BJ (cell line): ENCODE data around the gene ARHGAP8. TPM values are rescaled to one million over a fixed set of nuclear protein-coding genes. Genes with fewer than 3 reads are reported as not detected.

Experiments used
- CTCF ChIA-PET: fragments of 350-600 bp; formaldehyde crosslinking; extraction: SDS; loops from one replicate; lab custom pipeline; 2021; ENCODE audit warnings: antibody characterized with exemption, inconsistent platforms; lab: Yijun Ruan, JAX
- POLR2A ChIA-PET: fragments of 300-600 bp; sonication (Branson Sonifier 250); formaldehyde crosslinking; extraction: SDS; loops from one replicate; lab custom pipeline; 2021; ENCODE audit warnings: antibody characterized with exemption; lab: Charles Lee
- DNase-seq: peaks from one replicate; pipeline ENCODE4 v3.0.0-alpha.2; 2011; ENCODE audit warnings: low read depth
- H3K27me3 ChIP-seq: 2 replicates; pipeline ENCODE4 v1.6.0; 2011; ENCODE audit warnings: low read length; ENCODE audit not compliant: control insufficient read depth, insufficient read depth
- H3K36me3 ChIP-seq: 2 replicates; pipeline ENCODE4 v1.5.1; 2011; ENCODE audit warnings: low read length; ENCODE audit not compliant: control insufficient read depth, insufficient read depth
- H3K4me3 ChIP-seq: 2 replicates; pipeline ENCODE4 v1.5.1; 2011; ENCODE audit warnings: low read depth, mild to moderate bottlenecking, control low read depth, low read length
- polyA plus RNA-seq: library from polyadenylated mRNA; depleted of rRNA; stranded (reverse); fragments of >200 nt; gene quantifications from 2 replicates; pipeline ENCODE4 v1.2.3, GENCODE V29; 2011
- TF ChIP-seq, protein P1 (sequence below): IDR thresholded peaks from 2 replicates; pipeline ENCODE4 v1.5.1; 2011; ENCODE audit warnings: low read depth, mild to moderate bottlenecking, control low read depth, inconsistent platforms, low read length, moderate library complexity; ENCODE audit not compliant: insufficient read depth

The ARHGAP8 gene
- polyA plus RNA-seq, 1 experiment: 0.39 TPM

DNA sequence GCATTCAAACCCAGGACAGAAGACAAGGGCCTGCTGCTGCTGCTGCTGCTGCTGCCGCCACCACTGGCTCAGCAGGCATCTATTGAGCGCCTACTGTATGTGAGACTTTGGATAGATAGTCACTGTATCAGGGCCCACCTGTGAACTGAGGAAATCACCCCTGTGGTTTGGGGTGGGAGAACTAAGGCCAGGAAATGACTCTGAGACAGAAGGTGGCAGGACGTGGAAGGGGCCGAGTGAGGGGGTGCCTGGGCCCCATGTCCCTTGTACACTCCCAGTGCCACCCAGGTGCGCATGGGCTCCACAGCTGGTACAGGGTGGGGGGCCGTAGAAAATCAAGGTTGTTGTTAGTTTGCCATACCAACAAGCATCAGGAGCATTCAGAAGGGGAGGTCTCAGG, 50.6 kb downstream of the ARHGAP8 start:
- ChIA-PET POLR2A (no interaction called here), CTCF (interaction anchor here (1.1 kb wide), 2 partner anchors 9 to 18 kb away, joined by 5 read pairs; no protein-coding TSS in a partner anchor)
- no peak for DNase-seq
- H3K27me3 ChIP-seq: peaks cover 19% of the 10 kb centered on the region
- no peaks in the 10 kb centered on the region for H3K36me3 ChIP-seq
- TF ChIP-seq, protein P1, sequence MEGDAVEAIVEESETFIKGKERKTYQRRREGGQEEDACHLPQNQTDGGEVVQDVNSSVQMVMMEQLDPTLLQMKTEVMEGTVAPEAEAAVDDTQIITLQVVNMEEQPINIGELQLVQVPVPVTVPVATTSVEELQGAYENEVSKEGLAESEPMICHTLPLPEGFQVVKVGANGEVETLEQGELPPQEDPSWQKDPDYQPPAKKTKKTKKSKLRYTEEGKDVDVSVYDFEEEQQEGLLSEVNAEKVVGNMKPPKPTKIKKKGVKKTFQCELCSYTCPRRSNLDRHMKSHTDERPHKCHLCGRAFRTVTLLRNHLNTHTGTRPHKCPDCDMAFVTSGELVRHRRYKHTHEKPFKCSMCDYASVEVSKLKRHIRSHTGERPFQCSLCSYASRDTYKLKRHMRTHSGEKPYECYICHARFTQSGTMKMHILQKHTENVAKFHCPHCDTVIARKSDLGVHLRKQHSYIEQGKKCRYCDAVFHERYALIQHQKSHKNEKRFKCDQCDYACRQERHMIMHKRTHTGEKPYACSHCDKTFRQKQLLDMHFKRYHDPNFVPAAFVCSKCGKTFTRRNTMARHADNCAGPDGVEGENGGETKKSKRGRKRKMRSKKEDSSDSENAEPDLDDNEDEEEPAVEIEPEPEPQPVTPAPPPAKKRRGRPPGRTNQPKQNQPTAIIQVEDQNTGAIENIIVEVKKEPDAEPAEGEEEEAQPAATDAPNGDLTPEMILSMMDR: no peak
- no peak overlapping the region for H3K4me3 ChIP-seq

DNA sequence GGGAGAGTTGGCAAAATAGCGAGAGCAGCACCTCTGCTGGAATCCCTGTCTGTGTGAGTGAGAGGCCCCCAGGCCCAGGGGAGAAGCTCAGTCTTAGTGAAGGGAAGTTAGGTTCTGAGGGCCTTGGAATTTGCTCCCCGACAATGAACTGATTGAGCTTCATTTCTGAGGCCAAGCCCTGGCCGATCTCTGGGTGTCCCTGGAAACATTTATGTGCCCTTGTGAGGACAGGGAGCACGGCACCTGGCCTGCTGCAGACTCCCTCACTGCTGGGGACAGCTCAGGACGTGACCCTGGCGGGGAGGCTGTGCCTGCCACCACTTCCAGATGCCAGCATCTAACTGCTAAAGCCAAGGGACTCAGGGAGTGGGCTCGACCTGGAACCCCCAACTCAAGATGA, 52.0 kb downstream of the ARHGAP8 start:
- Histone ChIP-seq H3K36me3 (no peaks in the 10 kb centered on the region), H3K4me3 (no peak overlapping the region), H3K27me3 (peaks cover 19% of the 10 kb centered on the region)
- POLR2A ChIA-PET: interaction anchor here (0.6 kb wide), 1 partner anchor 26 kb away, joined by 7 read pairs; no protein-coding TSS in a partner anchor
- no peak for DNase-seq
- TF ChIP-seq, protein P1: no peak
- CTCF ChIA-PET: interaction anchor here (1.3 to 1.5 kb wide), 2 partner anchors 16 to 21 kb away, joined by 3 to 4 read pairs; no protein-coding TSS in a partner anchor

DNA sequence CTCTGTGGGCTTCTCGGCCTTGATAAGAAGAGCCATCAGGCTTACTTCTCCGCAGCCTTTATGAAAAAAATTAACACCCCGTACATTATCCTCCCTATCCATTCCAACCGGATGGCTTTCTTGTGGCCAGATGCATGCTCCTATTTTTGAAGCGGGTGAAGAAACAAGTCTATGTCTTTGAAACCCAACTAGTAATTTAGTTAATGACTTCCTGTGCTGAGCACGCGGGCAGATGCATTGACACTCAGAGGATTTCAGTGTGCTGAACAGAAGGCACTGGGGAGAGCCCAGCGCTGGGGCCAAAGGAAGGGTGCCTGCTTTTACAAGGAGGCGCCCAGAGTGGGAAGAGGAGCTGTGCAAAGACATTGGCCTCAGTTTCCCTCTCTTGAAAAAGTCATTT, 53.3 kb downstream of the ARHGAP8 start:
- no peaks in the 10 kb centered on the region for H3K36me3 ChIP-seq
- no peak for DNase-seq
- H3K27me3 ChIP-seq: peaks cover 19% of the 10 kb centered on the region
- ChIA-PET CTCF (interaction anchor here (1.7 kb wide), 1 partner anchor 15 kb away, joined by 6 read pairs; no protein-coding TSS in a partner anchor), POLR2A (no interaction called here)
- TF ChIP-seq, protein P1: no peak
- no peak overlapping the region for H3K4me3 ChIP-seq

DNA sequence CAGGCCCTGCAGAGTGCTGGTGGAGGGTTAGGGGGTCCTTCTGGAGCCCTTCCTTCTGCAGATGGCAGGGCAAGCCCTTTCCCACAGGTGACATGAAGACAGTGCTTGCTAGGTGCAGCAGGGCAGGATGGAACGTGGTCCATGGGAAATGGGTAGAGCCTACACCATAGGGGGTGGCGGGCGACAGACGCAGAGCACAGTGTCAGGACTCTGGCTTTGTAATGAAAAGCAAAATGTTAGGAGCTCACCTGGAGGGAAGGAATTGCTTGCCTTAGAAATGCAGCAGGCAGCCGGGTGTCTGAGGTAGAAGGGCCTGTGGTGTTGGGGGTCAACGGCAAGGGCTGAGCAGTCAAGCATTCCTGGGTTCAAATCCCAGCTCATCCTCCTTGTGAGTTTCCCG, 54.9 kb downstream of the ARHGAP8 start:
- CTCF ChIA-PET: interaction anchor here (1.7 kb wide), 1 partner anchor 14 kb away, joined by 6 read pairs; no protein-coding TSS in a partner anchor
- H3K27me3 ChIP-seq: peaks cover 10% of the 10 kb centered on the region
- no peaks in the 10 kb centered on the region for H3K36me3 ChIP-seq
- no peak overlapping the region for H3K4me3 ChIP-seq
- POLR2A ChIA-PET: no interaction called here
- DNase-seq: no peak
- TF ChIP-seq, protein P1: no peak

DNA sequence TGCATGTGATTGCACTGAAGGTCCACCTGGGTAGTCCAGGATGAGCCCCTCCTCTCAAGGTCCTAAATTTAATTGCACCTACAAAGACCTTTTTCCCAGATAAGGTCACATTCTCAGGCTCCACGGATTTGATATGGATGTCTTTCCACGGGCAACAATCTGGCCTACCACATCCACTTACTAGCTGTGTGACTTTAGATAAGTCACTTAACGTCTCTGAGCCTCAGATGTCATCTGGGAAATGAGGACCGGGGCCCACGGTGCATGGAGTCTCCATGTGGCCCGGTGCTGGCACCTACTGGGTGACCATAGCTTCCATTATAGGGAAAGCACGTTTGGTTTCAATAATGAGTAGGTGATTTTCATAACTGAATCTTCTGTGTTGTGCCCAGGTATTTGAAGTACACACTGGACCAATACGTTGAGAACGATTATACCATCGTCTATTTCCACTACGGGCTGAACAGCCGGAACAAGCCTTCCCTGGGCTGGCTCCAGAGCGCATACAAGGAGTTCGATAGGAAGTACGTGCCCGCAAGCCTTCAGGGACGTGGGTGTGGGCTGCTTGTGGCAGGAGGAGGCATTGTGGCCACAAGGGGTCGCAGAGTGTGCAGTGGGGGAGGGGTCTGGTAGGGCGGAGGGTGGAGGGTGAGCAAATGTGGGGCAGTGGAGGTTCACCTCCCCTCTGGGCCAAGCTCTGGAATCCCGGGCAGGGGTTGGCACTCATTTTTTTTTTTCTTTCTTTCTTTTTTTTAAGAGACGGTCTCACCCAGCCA, 55.7 kb downstream of the ARHGAP8 start:
- POLR2A ChIA-PET: no interaction called here
- CTCF ChIA-PET: interaction anchor here (1.1 to 1.2 kb wide), 2 partner anchors 10 to 13 kb away, joined by 3 read pairs; no protein-coding TSS in a partner anchor
- TF ChIP-seq, protein P1: 0 out of 2 replicates have a peak, but pooled peaks have one; percentile 17

More for the DNA sequence above, 55.7 kb downstream of the ARHGAP8 start:
- Histone ChIP-seq H3K27me3 (peaks cover 6% of the 10 kb centered on the region), H3K36me3 (no peaks in the 10 kb centered on the region), H3K4me3 (no peak overlapping the region)
- no peak for DNase-seq
